ENCODE data around the gene SIM1.

The SIM1 gene

GRCh38 chr6:100347901-100348550 lies 116.7 kb downstream of the SIM1 start:
- no peak for DNase-seq

GRCh38 chr6:100346828-100347227 lies 117.9 kb downstream of the SIM1 start:
- DNase-seq = no peak

GRCh38 chr6:100346203-100346602 lies 118.5 kb downstream of the SIM1 start:
- DNase-seq = no peak

- no peak for DNase-seq
These were observed 120.0 kb downstream of the SIM1 start for GRCh38 chr6:100344761-100345160.

GRCh38 chr6:100344321-100344720 lies 120.4 kb downstream of the SIM1 start:
- DNase-seq = no peak

GRCh38 chr6:100343316-100344077 lies 121.2 kb downstream of the SIM1 start:
- no peak for DNase-seq

- DNase-seq = no peak
These were observed 121.9 kb downstream of the SIM1 start for GRCh38 chr6:100342830-100343229.

- DNase-seq = no peak
These were observed 125.0 kb downstream of the SIM1 start for GRCh38 chr6:100339574-100340255.

GRCh38 chr6:100338090-100338489 lies 126.6 kb downstream of the SIM1 start:
- DNase-seq = no peak

GRCh38 chr6:100336876-100337275 lies 127.8 kb downstream of the SIM1 start:
- no peak for DNase-seq

- DNase-seq = no peak
These were observed 128.7 kb downstream of the SIM1 start for GRCh38 chr6:100335991-100336390.

Measured in activated naive CD4-positive, alpha-beta T cell (primary cell).